ENCODE data around the gene FNBP1. TPM values are rescaled to one million over a fixed set of nuclear protein-coding genes. Genes with fewer than 3 reads are reported as not detected.

Gene FNBP1
- polyA plus RNA-seq, 1 donor: 19.1 TPM

GRCh38 chr9:129858167-129858962 lies 184.6 kb downstream of the FNBP1 start:
- DNase-seq (ENCODE audit: low read depth): no peak

GRCh38 chr9:129857207-129857606 lies 185.8 kb downstream of the FNBP1 start:
- no peak for DNase-seq (ENCODE audit: low read depth)

- DNase-seq (ENCODE audit: low read depth): no peak
Observed at GRCh38 chr9:129854588-129855110, 188.3 kb downstream of the FNBP1 start.

- DNase-seq (ENCODE audit: low read depth): no peak
Observed at GRCh38 chr9:129853614-129854013, 189.4 kb downstream of the FNBP1 start.

GRCh38 chr9:129852579-129852978 lies 190.4 kb downstream of the FNBP1 start:
- no peak for DNase-seq (ENCODE audit: low read depth)

- no peak for DNase-seq (ENCODE audit: low read depth)
Observed at GRCh38 chr9:129851821-129852220, 191.2 kb downstream of the FNBP1 start.

GRCh38 chr9:129850821-129851550 lies 192.0 kb downstream of the FNBP1 start:
- DNase-seq (ENCODE audit: low read depth): no peak

GRCh38 chr9:129849901-129850300 lies 193.1 kb downstream of the FNBP1 start:
- DNase-seq (ENCODE audit: low read depth): no peak

- DNase-seq (ENCODE audit: low read depth): no peak
Observed at GRCh38 chr9:129848712-129849441, 194.1 kb downstream of the FNBP1 start.

- DNase-seq (ENCODE audit: low read depth): no peak
Observed at GRCh38 chr9:129845373-129845772, 197.6 kb downstream of the FNBP1 start.

GRCh38 chr9:129841071-129841470 lies 201.9 kb downstream of the FNBP1 start:
- no peak for DNase-seq (ENCODE audit: low read depth)

- no peak for DNase-seq (ENCODE audit: low read depth)
Observed at GRCh38 chr9:129840034-129840433, 203.0 kb downstream of the FNBP1 start.

GRCh38 chr9:129839324-129840023 lies 203.5 kb downstream of the FNBP1 start:
- no peak for DNase-seq (ENCODE audit: low read depth)

GRCh38 chr9:129838707-129839259 lies 204.2 kb downstream of the FNBP1 start:
- DNase-seq (ENCODE audit: low read depth): no peak

Other genes starting within 250 kb of the FNBP1 start
- gene TOR1B, start 240.0 kb downstream of the FNBP1 start, polyA plus RNA-seq (ENCODE audit: insufficient read length): 15.0 TPM
- gene TOR1A, start 219.1 kb downstream of the FNBP1 start, polyA plus RNA-seq (ENCODE audit: insufficient read length): 23.0 TPM
- 46.7 TPM for gene C9orf78, start 207.9 kb downstream of the FNBP1 start, polyA plus RNA-seq (ENCODE audit: insufficient read length)
- gene USP20, start 207.7 kb downstream of the FNBP1 start, polyA plus RNA-seq (ENCODE audit: insufficient read length): 12.6 TPM
- gene GPR107, start 10.7 kb upstream of the FNBP1 start, polyA plus RNA-seq (ENCODE audit: insufficient read length): 33.4 TPM
- 54.6 TPM for gene NCS1, start 129.2 kb upstream of the FNBP1 start, polyA plus RNA-seq (ENCODE audit: insufficient read length)
- gene HMCN2, start 222.6 kb upstream of the FNBP1 start, polyA plus RNA-seq (ENCODE audit: insufficient read length): 12.3 TPM

Measured in forelimb muscle (tissue), 1 donor.